ENCODE measurements around the gene CHAD.

The CHAD gene

DNA sequence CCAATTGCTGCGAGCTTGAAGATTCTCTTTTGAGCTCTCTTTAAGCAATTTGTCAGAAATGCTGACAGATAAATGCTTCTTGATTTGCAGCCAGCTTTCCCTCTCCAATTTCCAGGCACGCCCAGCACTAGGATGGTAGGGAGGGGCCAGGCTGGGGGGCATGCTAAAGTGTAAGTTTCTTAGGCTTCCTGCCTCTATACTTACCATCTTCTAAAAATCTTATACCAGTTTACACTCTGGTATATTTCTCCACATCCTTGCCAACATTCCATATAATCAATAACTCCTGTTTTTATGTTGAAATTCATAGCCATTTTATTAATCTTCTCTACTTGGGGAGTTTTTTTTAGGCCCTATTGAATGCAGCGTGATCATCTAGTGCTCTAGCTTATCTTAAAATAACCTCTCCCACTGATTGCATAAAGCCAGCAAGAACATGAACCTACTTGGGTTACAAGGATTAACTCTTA, 25.1 kb downstream of the CHAD start (continued):
- TF ChIP-seq, protein P1, sequence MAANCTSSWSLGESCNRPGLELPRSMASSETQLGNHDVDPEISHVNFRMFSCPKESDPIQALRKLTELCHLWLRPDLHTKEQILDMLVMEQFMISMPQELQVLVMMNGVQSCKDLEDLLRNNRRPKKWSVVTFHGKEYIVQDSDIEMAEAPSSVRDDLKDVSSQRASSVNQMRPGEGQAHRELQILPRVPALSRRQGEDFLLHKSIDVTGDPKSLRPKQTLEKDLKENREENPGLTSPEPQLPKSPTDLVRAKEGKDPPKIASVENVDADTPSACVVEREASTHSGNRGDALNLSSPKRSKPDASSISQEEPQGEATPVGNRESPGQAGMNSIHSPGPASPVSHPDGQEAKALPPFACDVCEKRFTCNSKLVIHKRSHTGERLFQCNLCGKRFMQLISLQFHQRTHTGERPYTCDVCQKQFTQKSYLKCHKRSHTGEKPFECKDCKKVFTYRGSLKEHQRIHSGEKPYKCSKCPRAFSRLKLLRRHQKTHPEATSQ (tag by site-specific recombination; IDR thresholded peaks at IDR 0.05), result no peak
- no peak for TF ChIP-seq SP2 (tag by site-specific recombination; IDR thresholded peaks at IDR 0.05)
- TF ChIP-seq, protein P2, sequence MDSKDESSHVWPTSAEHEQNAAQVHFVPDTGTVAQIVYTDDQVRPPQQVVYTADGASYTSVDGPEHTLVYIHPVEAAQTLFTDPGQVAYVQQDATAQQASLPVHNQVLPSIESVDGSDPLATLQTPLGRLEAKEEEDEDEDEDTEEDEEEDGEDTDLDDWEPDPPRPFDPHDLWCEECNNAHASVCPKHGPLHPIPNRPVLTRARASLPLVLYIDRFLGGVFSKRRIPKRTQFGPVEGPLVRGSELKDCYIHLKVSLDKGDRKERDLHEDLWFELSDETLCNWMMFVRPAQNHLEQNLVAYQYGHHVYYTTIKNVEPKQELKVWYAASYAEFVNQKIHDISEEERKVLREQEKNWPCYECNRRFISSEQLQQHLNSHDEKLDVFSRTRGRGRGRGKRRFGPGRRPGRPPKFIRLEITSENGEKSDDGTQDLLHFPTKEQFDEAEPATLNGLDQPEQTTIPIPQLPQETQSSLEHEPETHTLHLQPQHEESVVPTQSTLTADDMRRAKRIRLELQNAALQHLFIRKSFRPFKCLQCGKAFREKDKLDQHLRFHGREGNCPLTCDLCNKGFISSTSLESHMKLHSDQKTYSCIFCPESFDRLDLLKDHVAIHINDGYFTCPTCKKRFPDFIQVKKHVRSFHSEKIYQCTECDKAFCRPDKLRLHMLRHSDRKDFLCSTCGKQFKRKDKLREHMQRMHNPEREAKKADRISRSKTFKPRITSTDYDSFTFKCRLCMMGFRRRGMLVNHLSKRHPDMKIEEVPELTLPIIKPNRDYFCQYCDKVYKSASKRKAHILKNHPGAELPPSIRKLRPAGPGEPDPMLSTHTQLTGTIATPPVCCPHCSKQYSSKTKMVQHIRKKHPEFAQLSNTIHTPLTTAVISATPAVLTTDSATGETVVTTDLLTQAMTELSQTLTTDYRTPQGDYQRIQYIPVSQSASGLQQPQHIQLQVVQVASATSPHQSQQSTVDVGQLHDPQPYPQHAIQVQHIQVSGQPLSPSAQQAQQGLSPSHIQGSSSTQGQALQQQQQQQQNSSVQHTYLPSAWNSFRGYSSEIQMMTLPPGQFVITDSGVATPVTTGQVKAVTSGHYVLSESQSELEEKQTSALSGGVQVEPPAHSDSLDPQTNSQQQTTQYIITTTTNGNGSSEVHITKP (tag by site-specific recombination; IDR thresholded peaks at IDR 0.05), result peak; percentile 65
- no peak for TF ChIP-seq ZNF558 (tag by site-specific recombination; IDR thresholded peaks at IDR 0.05)
- no peak for TF ChIP-seq ZBTB17 (tag by site-specific recombination; IDR thresholded peaks at IDR 0.05)
- TF ChIP-seq ZNF350 (tag by site-specific recombination; IDR thresholded peaks at IDR 0.05), result no peak
- TF ChIP-seq, protein P3, sequence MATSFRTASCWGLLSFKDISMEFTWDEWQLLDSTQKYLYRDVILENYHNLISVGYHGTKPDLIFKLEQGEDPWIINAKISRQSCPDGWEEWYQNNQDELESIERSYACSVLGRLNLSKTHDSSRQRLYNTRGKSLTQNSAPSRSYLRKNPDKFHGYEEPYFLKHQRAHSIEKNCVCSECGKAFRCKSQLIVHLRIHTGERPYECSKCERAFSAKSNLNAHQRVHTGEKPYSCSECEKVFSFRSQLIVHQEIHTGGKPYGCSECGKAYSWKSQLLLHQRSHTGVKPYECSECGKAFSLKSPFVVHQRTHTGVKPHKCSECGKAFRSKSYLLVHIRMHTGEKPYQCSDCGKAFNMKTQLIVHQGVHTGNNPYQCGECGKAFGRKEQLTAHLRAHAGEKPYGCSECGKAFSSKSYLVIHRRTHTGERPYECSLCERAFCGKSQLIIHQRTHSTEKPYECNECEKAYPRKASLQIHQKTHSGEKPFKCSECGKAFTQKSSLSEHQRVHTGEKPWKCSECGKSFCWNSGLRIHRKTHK (tag by site-specific recombination; IDR thresholded peaks at IDR 0.05), result no peak
- no peak for TF ChIP-seq ZNF112 (tag by site-specific recombination; IDR thresholded peaks at IDR 0.05)
- TF ChIP-seq, protein P4, sequence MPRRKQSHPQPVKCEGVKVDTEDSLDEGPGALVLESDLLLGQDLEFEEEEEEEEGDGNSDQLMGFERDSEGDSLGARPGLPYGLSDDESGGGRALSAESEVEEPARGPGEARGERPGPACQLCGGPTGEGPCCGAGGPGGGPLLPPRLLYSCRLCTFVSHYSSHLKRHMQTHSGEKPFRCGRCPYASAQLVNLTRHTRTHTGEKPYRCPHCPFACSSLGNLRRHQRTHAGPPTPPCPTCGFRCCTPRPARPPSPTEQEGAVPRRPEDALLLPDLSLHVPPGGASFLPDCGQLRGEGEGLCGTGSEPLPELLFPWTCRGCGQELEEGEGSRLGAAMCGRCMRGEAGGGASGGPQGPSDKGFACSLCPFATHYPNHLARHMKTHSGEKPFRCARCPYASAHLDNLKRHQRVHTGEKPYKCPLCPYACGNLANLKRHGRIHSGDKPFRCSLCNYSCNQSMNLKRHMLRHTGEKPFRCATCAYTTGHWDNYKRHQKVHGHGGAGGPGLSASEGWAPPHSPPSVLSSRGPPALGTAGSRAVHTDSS (tag by site-specific recombination; IDR thresholded peaks at IDR 0.05), result no peak
- TF ChIP-seq YY2 (tag by site-specific recombination; IDR thresholded peaks at IDR 0.05), result no peak
- no peak for TF ChIP-seq ZNF214 (tag by site-specific recombination; IDR thresholded peaks at IDR 0.05; ENCODE audit: borderline replicate concordance)
- no peak for TF ChIP-seq ZNF549 (tag by site-specific recombination; IDR thresholded peaks at IDR 0.05)
- no peak for TF ChIP-seq ZNF174 (tag by site-specific recombination; IDR thresholded peaks at IDR 0.05)
- TF ChIP-seq, protein P5, sequence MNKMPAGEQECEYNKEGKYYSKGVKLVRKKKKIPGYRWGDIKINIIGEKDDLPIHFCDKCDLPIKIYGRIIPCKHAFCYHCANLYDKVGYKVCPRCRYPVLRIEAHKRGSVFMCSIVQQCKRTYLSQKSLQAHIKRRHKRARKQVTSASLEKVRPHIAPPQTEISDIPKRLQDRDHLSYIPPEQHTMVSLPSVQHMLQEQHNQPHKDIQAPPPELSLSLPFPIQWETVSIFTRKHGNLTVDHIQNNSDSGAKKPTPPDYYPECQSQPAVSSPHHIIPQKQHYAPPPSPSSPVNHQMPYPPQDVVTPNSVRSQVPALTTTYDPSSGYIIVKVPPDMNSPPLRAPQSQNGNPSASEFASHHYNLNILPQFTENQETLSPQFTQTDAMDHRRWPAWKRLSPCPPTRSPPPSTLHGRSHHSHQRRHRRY (tag by site-specific recombination; IDR thresholded peaks at IDR 0.05), result no peak
- no peak for TF ChIP-seq ZNF266 (tag by site-specific recombination; IDR thresholded peaks at IDR 0.05; ENCODE audit: low read depth)
- TF ChIP-seq, protein P6, sequence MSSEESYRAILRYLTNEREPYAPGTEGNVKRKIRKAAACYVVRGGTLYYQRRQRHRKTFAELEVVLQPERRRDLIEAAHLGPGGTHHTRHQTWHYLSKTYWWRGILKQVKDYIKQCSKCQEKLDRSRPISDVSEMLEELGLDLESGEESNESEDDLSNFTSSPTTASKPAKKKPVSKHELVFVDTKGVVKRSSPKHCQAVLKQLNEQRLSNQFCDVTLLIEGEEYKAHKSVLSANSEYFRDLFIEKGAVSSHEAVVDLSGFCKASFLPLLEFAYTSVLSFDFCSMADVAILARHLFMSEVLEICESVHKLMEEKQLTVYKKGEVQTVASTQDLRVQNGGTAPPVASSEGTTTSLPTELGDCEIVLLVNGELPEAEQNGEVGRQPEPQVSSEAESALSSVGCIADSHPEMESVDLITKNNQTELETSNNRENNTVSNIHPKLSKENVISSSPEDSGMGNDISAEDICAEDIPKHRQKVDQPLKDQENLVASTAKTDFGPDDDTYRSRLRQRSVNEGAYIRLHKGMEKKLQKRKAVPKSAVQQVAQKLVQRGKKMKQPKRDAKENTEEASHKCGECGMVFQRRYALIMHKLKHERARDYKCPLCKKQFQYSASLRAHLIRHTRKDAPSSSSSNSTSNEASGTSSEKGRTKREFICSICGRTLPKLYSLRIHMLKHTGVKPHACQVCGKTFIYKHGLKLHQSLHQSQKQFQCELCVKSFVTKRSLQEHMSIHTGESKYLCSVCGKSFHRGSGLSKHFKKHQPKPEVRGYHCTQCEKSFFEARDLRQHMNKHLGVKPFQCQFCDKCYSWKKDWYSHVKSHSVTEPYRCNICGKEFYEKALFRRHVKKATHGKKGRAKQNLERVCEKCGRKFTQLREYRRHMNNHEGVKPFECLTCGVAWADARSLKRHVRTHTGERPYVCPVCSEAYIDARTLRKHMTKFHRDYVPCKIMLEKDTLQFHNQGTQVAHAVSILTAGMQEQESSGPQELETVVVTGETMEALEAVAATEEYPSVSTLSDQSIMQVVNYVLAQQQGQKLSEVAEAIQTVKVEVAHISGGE (tag by site-specific recombination; conservative IDR thresholded peaks at IDR 0.05; ENCODE audit: low read depth), result no peak
- no peak for TF ChIP-seq ZBTB7A (tag by site-specific recombination; IDR thresholded peaks at IDR 0.05; ENCODE audit: low read depth)
- no peak for TF ChIP-seq ZNF544 (tag by site-specific recombination; IDR thresholded peaks at IDR 0.05)
- TF ChIP-seq ZNF274 (IDR thresholded peaks at IDR 0.05; ENCODE audit: low read length), result no peak
- no peak for TF ChIP-seq ZNF274 (tag by site-specific recombination; IDR thresholded peaks at IDR 0.05; ENCODE audit: borderline replicate concordance)
- TF ChIP-seq ZNF555 (tag by site-specific recombination; conservative IDR thresholded peaks at IDR 0.05), result no peak
- no peak for TF ChIP-seq SALL2 (tag by site-specific recombination; IDR thresholded peaks at IDR 0.05; ENCODE audit: borderline replicate concordance)
- no peak for TF ChIP-seq ZNF792 (tag by site-specific recombination; IDR thresholded peaks at IDR 0.05)
- TF ChIP-seq, protein P7, sequence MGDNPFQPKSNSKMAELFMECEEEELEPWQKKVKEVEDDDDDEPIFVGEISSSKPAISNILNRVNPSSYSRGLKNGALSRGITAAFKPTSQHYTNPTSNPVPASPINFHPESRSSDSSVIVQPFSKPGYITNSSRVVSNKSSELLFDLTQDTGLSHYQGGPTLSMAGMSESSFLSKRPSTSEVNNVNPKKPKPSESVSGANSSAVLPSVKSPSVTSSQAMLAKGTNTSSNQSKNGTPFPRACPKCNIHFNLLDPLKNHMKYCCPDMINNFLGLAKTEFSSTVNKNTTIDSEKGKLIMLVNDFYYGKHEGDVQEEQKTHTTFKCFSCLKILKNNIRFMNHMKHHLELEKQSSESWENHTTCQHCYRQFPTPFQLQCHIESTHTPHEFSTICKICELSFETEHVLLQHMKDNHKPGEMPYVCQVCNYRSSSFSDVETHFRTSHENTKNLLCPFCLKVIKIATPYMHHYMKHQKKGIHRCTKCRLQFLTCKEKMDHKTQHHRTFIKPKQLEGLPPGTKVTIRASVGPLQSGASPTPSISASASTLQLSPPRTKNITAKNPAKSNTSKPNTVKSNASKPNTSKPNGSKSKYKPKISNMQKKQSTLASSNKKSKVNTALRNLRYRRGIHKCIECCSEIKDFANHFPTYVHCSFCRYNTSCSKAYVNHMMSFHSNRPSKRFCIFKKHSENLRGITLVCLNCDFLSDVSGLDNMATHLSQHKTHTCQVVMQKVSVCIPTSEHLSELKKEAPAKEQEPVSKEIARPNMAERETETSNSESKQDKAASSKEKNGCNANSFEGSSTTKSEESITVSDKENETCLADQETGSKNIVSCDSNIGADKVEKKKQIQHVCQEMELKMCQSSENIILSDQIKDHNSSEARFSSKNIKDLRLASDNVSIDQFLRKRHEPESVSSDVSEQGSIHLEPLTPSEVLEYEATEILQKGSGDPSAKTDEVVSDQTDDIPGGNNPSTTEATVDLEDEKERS (tag by site-specific recombination; IDR thresholded peaks at IDR 0.05), result no peak
